ENCODE data around the gene MOB3C.

DNA sequence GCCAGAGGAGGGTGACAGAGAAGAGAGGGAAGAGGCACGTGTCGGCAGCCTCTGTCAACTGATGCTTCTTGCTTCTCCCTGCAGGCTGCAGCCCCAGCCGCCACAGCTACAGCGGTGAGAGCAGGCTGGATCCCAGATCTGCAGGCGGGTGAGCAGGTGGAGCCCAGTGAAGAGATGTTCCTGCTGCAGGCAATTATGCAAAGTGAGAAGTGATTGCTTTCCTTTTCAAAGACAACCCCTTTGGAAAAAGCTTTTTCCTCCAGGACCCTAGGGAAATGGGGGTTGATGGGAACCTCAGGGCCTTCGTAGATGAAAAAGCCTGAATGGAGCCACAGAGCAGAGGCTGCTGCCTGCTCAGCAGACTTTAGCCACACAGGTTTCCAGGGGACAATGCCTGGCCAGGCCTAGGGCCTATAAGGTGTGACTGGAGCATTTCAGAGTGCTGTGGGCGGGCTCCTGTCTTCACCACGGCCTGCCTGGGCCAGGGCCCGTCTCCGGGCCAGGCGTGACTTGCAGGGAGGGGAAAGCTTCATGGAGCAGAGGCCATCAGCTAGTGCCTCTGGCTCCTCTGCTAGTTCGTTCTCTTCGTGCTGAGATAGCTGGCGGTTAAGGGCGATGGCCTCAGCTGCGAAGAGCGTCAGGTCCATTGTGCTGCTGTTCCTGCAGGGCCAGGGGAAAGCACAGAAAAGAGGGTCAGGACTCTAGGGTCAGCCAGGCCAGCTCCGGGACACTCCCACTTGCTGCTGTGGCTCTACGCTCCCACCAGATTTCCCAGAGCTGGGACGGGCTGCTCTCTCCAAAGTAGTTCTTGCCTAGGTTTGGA is 58.3 kb downstream of the MOB3C start:
- TF ChIP-seq EZH2phosphoT487 (IDR thresholded peaks at IDR 0.05; ENCODE audit: borderline replicate concordance, low read length) (no peak), EZH2 (IDR thresholded peaks at IDR 0.05; ENCODE audit: low read length, unreplicated experiment) (no peak)
- TF ChIP-seq, protein P1, sequence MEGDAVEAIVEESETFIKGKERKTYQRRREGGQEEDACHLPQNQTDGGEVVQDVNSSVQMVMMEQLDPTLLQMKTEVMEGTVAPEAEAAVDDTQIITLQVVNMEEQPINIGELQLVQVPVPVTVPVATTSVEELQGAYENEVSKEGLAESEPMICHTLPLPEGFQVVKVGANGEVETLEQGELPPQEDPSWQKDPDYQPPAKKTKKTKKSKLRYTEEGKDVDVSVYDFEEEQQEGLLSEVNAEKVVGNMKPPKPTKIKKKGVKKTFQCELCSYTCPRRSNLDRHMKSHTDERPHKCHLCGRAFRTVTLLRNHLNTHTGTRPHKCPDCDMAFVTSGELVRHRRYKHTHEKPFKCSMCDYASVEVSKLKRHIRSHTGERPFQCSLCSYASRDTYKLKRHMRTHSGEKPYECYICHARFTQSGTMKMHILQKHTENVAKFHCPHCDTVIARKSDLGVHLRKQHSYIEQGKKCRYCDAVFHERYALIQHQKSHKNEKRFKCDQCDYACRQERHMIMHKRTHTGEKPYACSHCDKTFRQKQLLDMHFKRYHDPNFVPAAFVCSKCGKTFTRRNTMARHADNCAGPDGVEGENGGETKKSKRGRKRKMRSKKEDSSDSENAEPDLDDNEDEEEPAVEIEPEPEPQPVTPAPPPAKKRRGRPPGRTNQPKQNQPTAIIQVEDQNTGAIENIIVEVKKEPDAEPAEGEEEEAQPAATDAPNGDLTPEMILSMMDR (conservative IDR thresholded peaks at IDR 0.05; ENCODE audit: low read depth, low read length): no peak
